ENCODE results near the gene MAP3K7.

Gene MAP3K7

DNA sequence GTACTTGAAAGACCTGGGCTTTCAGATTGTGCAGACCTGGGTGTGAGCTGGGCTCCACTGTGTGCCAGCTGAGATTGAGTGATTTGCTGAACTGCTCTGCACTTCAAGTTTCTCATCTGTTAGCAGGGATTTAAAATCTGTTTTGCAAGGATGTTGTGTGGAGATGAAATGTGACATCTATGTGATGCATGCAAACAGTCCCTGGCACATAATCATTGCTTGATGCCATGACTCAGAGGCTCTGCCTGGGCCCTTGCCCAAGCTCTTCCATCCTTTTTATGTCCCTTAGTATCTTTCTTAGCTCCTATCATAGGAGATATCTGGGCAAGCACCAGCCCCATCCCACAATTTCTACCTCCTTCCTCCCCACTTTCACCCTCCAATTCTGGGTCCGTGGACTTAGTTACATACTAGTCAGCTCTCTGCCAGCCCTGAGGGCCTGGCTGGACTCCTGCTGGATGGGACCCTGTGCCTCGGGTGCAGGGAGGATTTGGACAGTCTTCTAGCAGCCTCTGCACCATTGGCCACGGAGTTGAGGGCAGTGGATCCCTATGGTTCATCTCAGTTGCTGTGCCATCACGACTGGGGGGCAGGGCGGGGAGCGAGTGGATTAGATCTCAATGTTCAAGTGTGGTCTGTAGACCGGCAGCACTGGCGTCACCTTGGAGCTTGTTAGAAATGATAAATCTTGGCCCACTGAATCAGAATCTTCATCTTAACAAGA, 103.6 kb downstream of the MAP3K7 start:
- no peak for DNase-seq

DNA sequence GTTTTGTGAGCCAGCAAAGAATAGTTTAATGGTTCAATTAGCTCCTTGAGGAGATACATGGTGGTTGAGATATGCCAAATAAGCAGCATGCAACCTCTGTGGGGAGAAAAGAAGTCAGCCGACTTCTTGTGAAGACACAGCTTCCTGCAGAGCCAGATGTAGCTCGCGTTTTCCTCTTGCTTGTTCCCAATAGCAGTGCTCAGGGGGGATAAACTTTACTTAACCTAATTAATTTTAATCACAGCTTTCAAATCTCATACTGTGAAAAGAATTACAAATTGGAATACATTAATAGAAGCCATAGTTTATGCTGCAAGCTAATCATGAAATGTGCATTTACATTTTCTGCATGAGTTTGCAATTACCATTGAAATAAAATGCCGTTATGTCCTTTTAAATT, 106.2 kb downstream of the MAP3K7 start:
- no peak for DNase-seq

GRCh38 chr6:90479603-90479926, 107.3 kb downstream of the MAP3K7 start:
- DNase-seq, result no peak

GRCh38 chr6:90478789-90479602, 107.9 kb downstream of the MAP3K7 start:
- peak; percentile 96 to 99 for DNase-seq

- no peak for DNase-seq
Observed at GRCh38 chr6:90478278-90478677, 108.6 kb downstream of the MAP3K7 start.

GRCh38 chr6:90477366-90477765, 109.5 kb downstream of the MAP3K7 start:
- no peak for DNase-seq

GRCh38 chr6:90472716-90473115, 114.2 kb downstream of the MAP3K7 start:
- DNase-seq, result no peak

GRCh38 chr6:90471263-90471662, 115.6 kb downstream of the MAP3K7 start:
- no peak for DNase-seq

GRCh38 chr6:90469906-90470305, 117.0 kb downstream of the MAP3K7 start:
- DNase-seq, result no peak

- DNase-seq, result no peak
Observed at GRCh38 chr6:90468859-90469258, 118.0 kb downstream of the MAP3K7 start.

- DNase-seq, result no peak
Observed at GRCh38 chr6:90468080-90468479, 118.8 kb downstream of the MAP3K7 start.

DNA sequence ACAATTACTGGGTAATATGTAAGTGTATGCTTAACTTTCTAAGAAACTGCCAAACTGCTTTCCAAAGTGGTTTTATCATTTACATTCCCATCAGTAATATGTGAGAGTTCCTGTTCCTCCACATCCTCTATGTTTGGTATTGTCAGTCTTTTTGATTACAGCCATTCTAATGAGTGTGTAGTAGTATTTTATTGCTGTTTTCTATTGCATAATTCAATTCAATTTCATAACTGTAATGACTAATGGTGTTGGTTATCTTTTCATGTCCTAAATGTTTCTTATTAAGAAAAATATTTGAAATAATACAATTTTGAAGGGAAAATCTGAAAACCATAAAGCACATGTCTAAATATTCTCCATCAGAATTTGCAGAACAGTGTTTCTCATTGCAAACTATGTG, 119.3 kb downstream of the MAP3K7 start:
- no peak for DNase-seq

DNA sequence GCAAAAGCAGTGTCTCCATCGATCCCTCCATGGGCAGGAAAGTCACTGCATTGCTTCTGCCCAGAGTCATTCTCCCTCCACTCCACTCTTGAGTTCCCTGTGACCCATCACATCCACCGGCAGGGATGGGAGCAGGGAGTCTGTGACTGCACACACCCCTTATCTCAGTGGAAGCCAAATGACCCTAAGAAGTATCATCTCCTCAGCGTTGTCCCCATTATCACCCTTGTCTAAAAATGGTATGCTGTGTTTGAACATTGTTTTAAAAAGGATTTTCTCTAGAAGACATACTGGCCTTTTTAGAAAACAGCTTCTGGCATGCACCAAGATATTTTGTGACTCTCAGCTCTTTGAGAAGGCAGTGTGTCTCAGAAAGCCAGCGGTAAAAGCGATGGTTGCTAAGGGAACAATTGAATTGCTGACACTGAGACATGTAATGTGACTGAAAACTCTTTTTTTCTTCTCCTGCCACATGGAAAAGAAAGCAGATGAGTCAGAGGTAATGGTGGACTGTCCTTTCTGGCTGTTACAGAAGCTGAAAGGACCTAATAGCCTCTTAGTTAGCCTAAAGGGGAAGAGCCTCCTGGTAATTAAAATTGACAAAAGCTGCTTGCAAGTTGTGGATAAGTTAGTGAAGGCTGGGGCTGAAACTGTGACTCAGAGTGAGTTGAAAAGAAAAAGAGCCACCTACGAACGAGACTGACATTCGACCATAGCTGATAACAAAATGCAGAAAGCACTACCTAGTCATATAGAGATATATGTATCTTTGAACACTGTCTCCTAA, 120.5 kb downstream of the MAP3K7 start:
- DNase-seq, result no peak

DNA sequence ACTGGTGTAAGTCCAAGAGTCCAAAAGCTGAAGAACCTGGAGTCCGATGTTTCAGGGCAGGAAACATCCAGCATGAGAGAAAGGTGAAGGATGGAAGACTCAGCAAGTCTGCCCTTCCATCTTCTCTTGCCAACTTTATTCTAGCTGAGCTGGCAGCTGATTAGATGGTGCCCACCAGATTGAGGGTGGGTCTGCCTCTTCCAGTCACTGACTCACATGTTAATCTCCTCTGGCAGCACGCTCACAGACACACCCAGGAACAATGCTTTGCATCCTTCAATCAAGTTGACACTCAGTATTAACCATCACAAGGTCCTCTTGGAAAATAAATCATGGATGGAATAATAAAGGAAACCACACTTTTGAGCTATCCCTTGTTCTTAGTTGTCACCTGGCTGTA, 121.2 kb downstream of the MAP3K7 start:
- no peak for DNase-seq

GRCh38 chr6:90464507-90464906, 122.4 kb downstream of the MAP3K7 start:
- DNase-seq, result no peak

- no peak for DNase-seq
Observed at GRCh38 chr6:90463874-90464273, 123.0 kb downstream of the MAP3K7 start.
